OCI-LY3 (cell line): ENCODE data around the gene SATB2.

Experiments
- EZH2phosphoT487 ChIP-seq: fragments of 200-600 bp; shearing (Covaris generic); IDR thresholded peaks from 2 replicates; pipeline ENCODE4 v1.6.1; 2018; ENCODE audit warnings: antibody characterized with exemption, mixed run types, low read depth
- TF ChIP-seq, protein P1 (sequence below): fragments of 200-600, 300-600 bp; sonication (generic); IDR thresholded peaks from 2 replicates; pipeline ENCODE4 v1.5.1; 2014; ENCODE audit warnings: antibody characterized with exemption, low read length, low read depth

DNA sequence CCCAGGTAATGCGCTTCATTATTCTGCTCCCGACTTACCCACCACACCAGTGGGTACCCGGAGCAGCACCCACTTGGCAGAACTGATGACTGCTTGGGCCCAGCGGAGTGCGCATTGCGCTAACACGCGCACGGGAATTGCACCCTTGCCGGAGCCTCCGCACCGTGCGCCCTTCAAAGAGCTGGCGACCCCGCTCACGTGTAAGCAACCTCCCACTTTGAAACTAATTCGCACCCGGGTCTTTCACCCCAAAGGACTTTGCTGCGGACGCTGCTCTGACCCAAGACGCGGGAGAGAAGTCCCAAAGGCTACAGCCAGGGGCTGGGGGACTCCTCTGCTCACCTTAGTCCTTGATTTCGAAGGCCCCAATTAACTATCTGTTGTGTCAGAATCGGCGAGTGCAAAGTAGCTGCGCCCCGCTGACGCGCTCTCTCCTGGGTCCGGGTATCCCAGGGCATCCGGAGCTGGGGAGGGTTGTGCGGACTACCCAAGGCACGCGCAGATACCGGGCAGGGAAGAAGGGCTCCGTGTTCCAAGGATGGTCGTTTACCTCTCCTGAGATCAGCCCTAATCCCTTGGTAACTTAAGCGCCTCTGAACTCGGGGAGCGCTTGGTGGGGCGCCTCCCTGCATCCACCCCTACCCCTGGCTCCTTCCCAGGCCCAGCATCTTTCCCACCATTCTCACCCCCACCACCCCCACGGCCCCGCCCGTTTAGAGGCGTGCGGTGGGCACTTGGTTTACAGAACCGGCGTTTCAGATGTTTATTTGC lies 13.1 kb upstream of the SATB2 start:
- TF ChIP-seq, protein P1, sequence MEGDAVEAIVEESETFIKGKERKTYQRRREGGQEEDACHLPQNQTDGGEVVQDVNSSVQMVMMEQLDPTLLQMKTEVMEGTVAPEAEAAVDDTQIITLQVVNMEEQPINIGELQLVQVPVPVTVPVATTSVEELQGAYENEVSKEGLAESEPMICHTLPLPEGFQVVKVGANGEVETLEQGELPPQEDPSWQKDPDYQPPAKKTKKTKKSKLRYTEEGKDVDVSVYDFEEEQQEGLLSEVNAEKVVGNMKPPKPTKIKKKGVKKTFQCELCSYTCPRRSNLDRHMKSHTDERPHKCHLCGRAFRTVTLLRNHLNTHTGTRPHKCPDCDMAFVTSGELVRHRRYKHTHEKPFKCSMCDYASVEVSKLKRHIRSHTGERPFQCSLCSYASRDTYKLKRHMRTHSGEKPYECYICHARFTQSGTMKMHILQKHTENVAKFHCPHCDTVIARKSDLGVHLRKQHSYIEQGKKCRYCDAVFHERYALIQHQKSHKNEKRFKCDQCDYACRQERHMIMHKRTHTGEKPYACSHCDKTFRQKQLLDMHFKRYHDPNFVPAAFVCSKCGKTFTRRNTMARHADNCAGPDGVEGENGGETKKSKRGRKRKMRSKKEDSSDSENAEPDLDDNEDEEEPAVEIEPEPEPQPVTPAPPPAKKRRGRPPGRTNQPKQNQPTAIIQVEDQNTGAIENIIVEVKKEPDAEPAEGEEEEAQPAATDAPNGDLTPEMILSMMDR: no peak
- no peak for TF ChIP-seq EZH2phosphoT487
